Umbilical cord (tissue), 2 donors: Measurements from ENCODE around the gene HSPD1. TPM values are rescaled to one million over a fixed set of nuclear protein-coding genes. Genes with fewer than 3 reads are reported as not detected.

Source experiments
- DNase-seq: peaks from one replicate; pipeline ENCODE4 v3.0.0-alpha.2; 2015; ENCODE audit warnings: low spot score
- total RNA-seq: library from RNA; depleted of rRNA; stranded (reverse); fragments of >200 nt; gene quantifications from one replicate; pipeline ENCODE4 v1.2.3, GENCODE V29; 2014; ENCODE audit warnings: low replicate concordance; ENCODE audit not compliant: insufficient read depth

HSPD1 gene
- total RNA-seq, 1 donor from 2014 or later, result 174 TPM

GRCh38 chr2:197437380-197437779, 62.3 kb downstream of the HSPD1 start:
- DNase-seq, result no peak

Other genes with a start within 250 kb of the HSPD1 start
- gene ANKRD44, start 189.1 kb downstream of the HSPD1 start, total RNA-seq, result 59.9 TPM
- 306 TPM for gene SF3B1, start 64.8 kb downstream of the HSPD1 start, total RNA-seq
- gene COQ10B, start 46.3 kb downstream of the HSPD1 start, total RNA-seq, result 41.7 TPM
- 78.2 TPM for gene HSPE1, start 539 bp upstream of the HSPD1 start, total RNA-seq
- 49.1 TPM for gene MOB4, start 16.2 kb upstream of the HSPD1 start, total RNA-seq
- 18.1 TPM for gene RFTN2, start 175.7 kb upstream of the HSPD1 start, total RNA-seq
- 8.7 TPM for gene MARS2, start 205.5 kb upstream of the HSPD1 start, total RNA-seq